ENCODE data around the gene FIBP.

FIBP gene

GRCh38 chr11:65925397-65925796, 37.1 kb upstream of the FIBP start:
- DNase-seq (ENCODE audit: low read depth): no peak
- no peak overlapping the region for H3K4me3 ChIP-seq (ENCODE audit: low read length)
- TF ChIP-seq CTCF (conservative IDR thresholded peaks at IDR 0.05; ENCODE audit: low read depth, low read length): no peak

- no peak for TF ChIP-seq CTCF (conservative IDR thresholded peaks at IDR 0.05; ENCODE audit: low read depth, low read length)
- no peak for DNase-seq (ENCODE audit: low read depth)
- no peak overlapping the region for H3K4me3 ChIP-seq (ENCODE audit: low read length)
Observed at GRCh38 chr11:65922565-65922964, 34.3 kb upstream of the FIBP start.

GRCh38 chr11:65921876-65922275, 33.6 kb upstream of the FIBP start:
- no peak overlapping the region for H3K4me3 ChIP-seq (ENCODE audit: low read length)
- no peak for TF ChIP-seq CTCF (conservative IDR thresholded peaks at IDR 0.05; ENCODE audit: low read depth, low read length)
- DNase-seq (ENCODE audit: low read depth): no peak

- no peak for TF ChIP-seq CTCF (conservative IDR thresholded peaks at IDR 0.05; ENCODE audit: low read depth, low read length)
- H3K4me3 ChIP-seq (ENCODE audit: low read length): no peak overlapping the region
- DNase-seq (ENCODE audit: low read depth): no peak
Observed at GRCh38 chr11:65921033-65921555, 32.8 kb upstream of the FIBP start.

- peak overlapping the region; percentile 76 for H3K4me3 ChIP-seq (ENCODE audit: low read length)
- DNase-seq (ENCODE audit: low read depth): no peak
- TF ChIP-seq CTCF (conservative IDR thresholded peaks at IDR 0.05; ENCODE audit: low read depth, low read length): no peak
Observed at GRCh38 chr11:65920372-65920802, 32.1 kb upstream of the FIBP start.

- DNase-seq (ENCODE audit: low read depth): no peak
- TF ChIP-seq CTCF (conservative IDR thresholded peaks at IDR 0.05; ENCODE audit: low read depth, low read length): no peak
- peak overlapping the region; percentile 76 for H3K4me3 ChIP-seq (ENCODE audit: low read length)
Observed at GRCh38 chr11:65919573-65920371, 31.5 kb upstream of the FIBP start.

GRCh38 chr11:65919141-65919572, 30.9 kb upstream of the FIBP start, which contains the start of gene DRAP1:
TSS of gene DRAP1 (plus strand) at chr11:65919426. CDS start at chr11:65919502, 76 bp downstream.
- no peak for TF ChIP-seq CTCF (conservative IDR thresholded peaks at IDR 0.05; ENCODE audit: low read depth, low read length)
- H3K4me3 ChIP-seq (ENCODE audit: low read length): peak within 1 kb of the TSS; percentile 84
- DNase-seq (ENCODE audit: low read depth): peak; percentile 91
